Placental pericyte (primary cell): ENCODE measurements around the gene CRYGA. TPM values are rescaled to one million over a fixed set of nuclear protein-coding genes. Genes with fewer than 3 reads are reported as not detected.

Experiments used
- total RNA-seq: library from RNA; depleted of rRNA; stranded (reverse); fragments of >200 nt; gene quantifications from 2 replicates; pipeline ENCODE4 v1.2.3, GENCODE V29; 2012

The CRYGA gene, protein sequence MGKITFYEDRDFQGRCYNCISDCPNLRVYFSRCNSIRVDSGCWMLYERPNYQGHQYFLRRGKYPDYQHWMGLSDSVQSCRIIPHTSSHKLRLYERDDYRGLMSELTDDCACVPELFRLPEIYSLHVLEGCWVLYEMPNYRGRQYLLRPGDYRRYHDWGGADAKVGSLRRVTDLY
- total RNA-seq: not detected in 2 replicates

DNA sequence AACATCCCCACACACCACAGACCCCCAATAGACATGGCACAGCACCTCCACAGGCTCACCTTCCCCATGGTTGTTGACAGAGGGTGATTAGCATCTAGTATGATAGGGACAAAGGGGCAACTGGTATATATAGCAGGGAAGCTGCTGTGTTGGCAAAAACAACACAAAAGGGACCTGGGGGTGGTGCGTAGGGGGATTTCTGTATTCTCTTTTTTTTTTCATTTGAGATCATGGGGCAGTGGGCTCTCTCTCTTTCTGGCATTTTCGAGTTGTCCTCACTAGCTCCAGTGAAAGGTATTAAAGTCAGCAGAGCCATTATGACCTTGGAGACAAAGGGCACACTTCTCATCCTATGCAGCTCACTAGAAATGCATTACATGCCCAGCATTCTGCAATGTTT, at the start of gene CRYGA:
CRYGA (minus strand) TSS at position 101 of the 400 bp plus-strand sequence; CDS start at position 68, 33 bp downstream.

DNA sequence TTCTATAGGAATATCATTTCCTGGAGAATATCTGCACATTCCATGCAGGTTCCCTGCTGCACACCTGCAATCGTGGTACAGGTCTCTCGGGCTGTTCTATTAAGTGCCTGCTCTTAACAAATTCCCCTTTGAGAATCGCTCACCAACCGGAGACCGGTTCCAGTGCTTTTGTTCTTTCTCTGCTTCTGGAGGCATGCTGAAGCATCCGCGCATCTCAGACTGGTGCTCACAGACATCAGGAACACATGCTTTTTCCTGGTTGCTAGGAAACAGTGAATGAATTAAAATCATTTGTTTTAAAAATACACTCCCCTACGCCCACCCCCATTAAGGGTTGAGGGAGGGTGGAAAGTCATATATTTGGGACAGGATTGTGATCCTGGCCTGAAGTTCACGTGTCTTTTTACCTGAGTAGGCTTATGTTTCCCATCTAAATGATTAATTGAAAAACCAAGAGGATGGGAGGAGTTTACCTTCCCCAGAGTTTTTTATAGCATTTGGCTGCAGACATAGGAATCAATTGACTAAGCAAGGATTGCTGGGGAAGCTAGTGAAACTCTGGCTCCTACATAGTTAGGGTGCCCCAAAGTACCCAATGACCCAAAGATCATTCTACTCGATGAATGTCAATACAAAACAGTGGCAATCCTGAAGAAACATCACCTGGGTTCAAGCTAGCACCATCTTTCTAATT, 26.6 kb upstream of the CRYGA start, which contains the start of gene C2orf80:
C2orf80 (minus strand) TSS at position 221 of the 694 bp plus-strand sequence. CDS start 3,044 bp downstream, outside the sequence.

DNA sequence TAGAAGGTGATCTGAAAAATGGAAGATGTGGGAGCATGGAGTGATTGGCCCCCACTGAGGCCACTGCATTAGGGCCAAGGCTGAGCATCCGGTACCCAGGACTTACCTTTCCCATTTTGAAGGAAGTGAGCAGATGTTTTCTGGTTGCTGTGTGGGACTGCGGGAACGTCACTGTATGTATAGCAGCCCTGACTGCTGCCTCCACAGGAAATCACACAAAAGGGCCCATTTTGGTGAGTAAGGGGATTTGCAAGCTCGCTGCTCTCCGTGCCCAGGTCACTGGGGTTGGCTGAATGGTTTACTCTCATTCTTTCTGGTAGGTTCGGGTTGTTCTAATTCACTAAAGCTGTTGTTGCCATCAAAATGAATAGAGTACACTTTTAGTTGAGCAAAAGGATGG, 17.4 kb downstream of the CRYGA start, which contains the start of gene CRYGB:
CRYGB (minus strand) TSS at position 153 of the 400 bp plus-strand sequence; CDS start at position 115, 38 bp downstream.

DNA sequence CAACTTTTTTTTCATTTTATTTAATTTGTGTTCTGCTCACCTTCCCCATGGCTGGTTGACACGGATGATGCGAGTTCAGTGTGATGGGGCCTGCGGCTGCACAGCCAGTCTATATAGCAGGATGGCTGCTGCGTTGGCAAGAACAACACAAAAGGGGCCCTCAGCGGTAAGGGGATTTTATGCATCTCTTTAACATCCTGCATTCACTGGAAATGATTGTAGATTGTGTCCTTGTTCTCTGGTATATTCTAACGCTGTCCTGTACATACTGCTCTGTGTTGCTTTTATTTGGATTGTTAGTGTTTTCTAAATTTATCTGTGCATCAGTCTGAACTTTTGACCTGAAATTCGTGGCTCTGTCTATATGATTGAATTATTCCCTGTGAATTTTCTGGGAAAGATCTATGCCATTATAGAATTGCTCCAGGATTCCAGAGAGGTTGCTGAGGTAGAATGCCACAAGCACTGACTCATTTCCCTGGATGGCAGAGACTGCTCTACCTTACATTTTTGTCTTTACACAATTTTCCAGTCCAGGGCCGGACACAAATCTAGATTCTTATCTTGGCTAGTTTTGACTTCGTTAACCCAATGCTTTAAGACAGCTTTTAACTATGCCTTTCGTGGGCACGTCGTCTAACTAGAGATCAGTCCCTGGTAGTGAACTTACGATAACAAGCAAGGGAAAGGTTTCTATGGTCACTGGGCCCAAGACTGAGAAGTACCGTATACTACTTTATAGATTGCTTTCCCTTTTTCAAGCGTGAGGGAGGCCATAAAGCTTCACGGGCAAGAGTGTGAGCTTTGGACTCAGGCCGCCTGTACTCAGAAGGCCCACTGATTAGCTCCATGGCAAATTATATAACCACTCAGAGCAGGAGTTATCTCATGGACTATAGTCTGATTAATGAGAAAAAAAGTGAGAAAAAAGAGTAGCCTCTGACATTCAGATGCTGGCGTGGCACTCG, 33.4 kb downstream of the CRYGA start, which contains the start of gene CRYGC:
CRYGC (minus strand) TSS at position 85 of the 968 bp plus-strand sequence; CDS start at position 49, 36 bp downstream.

DNA sequence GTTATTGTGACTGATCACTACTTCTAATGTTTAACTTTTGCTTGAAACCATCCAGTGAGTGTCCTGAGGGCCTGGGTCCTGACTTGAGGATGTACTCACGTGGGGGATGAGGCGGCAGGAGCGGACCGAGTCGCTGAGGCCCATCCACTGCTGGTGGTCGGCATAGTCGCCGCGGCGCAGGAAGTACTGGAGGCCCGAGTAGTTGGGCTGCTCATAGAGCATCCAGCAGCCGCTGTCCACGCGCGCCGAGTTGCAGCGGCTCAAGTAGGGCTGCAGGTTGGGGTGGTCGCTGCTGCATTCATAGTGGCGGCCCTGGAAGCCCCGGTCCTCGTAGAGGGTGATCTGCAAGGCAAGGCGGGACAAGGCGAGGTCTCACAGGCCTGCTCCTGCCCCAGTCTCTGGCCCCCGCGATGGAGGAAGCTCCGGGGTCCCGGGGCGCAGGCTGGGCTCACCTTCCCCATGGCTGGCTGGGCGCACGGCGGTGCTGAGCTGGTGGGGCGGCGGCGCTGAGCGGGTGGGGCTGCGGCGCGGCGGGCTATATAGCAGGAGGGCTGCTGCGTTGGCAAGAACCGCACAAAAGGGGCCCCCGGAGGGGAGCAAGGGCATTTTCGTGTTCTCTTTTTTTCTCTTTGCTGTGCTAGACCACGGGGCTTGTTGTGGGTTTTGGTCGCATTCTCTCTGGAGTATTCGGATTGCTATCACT, 39.2 kb downstream of the CRYGA start, which contains the start of gene CRYGD:
CRYGD (minus strand) TSS at position 512 of the 703 bp plus-strand sequence; CDS start at position 461, 51 bp downstream.

Other genes with a start within 250 kb of the CRYGA start
- 10.1 and 13.6 TPM in 2 replicates for gene PLEKHM3, start 138.1 kb downstream of the CRYGA start, total RNA-seq
- gene CRYGD, start 39.1 kb downstream of the CRYGA start, total RNA-seq: not detected in 2 replicates
- not detected in 2 replicates for gene CRYGC, start 33.8 kb downstream of the CRYGA start, total RNA-seq
- not detected in 2 replicates for gene CRYGB, start 17.4 kb downstream of the CRYGA start, total RNA-seq
- not detected in 2 replicates for gene C2orf80, start 26.4 kb upstream of the CRYGA start, total RNA-seq
- 129 and 246 TPM in 2 replicates for gene IDH1, start 91.5 kb upstream of the CRYGA start, total RNA-seq
- gene PIKFYVE, start 102.7 kb upstream of the CRYGA start, total RNA-seq: 37.0 and 41.9 TPM in 2 replicates
- gene PTH2R, start 243.2 kb upstream of the CRYGA start, total RNA-seq: under 0.01 and 1.0 TPM in 2 replicates